ENCODE measurements around the gene ENTPD3.
"Not testable (repeated sequence)": the region's sequence is repeated elsewhere in the genome, so short reads cannot be mapped to it uniquely, and the experiment has no call there.

Gene ENTPD3

DNA sequence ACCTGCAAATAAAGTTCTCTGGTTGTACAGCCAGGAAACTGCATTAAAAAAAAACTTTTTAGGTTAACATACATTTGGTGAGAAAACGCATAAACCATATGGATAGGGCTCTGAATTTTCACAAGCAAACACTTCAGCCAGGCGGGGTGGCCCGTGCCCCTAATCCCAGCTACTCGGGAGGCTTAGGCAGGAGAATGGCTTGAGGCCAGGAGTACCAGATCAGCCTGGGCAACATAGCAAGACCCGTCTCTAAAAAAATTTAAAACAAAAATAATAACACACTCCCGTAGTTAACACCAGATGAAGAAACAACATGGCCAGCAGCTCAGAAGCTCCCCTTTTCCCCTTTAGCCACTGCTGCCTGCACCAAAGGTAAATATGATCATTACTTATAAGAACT is 66.9 kb downstream of the ENTPD3 start:
- TF ChIP-seq, protein P1, sequence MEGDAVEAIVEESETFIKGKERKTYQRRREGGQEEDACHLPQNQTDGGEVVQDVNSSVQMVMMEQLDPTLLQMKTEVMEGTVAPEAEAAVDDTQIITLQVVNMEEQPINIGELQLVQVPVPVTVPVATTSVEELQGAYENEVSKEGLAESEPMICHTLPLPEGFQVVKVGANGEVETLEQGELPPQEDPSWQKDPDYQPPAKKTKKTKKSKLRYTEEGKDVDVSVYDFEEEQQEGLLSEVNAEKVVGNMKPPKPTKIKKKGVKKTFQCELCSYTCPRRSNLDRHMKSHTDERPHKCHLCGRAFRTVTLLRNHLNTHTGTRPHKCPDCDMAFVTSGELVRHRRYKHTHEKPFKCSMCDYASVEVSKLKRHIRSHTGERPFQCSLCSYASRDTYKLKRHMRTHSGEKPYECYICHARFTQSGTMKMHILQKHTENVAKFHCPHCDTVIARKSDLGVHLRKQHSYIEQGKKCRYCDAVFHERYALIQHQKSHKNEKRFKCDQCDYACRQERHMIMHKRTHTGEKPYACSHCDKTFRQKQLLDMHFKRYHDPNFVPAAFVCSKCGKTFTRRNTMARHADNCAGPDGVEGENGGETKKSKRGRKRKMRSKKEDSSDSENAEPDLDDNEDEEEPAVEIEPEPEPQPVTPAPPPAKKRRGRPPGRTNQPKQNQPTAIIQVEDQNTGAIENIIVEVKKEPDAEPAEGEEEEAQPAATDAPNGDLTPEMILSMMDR (conservative IDR thresholded peaks at IDR 0.05): no peak
- TF ChIP-seq ZFX (IDR thresholded peaks at IDR 0.05): no peak
- H3K27ac ChIP-seq: peak overlapping the region; percentile 86

DNA sequence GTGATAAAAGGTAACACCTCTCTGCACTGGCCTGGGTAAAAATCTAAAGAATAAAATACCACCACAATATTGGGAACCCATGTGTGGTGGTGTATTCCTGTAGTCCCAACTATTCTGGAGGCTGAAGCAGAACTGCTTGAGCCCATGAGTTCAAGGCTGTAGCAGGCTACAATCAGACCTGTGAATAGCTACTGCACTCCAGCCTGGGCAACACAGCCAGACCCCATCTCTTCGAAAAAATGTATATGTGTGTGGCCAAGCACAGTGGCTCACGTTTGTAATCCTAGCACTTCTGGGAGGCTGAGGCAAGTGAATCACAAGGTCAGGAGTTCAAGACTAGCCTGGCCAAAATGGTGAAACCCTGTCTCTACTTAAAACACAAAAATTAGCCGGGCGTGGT is 68.3 kb downstream of the ENTPD3 start:
- no peak overlapping the region for H3K27ac ChIP-seq
- TF ChIP-seq ZFX (IDR thresholded peaks at IDR 0.05): no peak
- TF ChIP-seq, protein P1 (conservative IDR thresholded peaks at IDR 0.05): no peak

DNA sequence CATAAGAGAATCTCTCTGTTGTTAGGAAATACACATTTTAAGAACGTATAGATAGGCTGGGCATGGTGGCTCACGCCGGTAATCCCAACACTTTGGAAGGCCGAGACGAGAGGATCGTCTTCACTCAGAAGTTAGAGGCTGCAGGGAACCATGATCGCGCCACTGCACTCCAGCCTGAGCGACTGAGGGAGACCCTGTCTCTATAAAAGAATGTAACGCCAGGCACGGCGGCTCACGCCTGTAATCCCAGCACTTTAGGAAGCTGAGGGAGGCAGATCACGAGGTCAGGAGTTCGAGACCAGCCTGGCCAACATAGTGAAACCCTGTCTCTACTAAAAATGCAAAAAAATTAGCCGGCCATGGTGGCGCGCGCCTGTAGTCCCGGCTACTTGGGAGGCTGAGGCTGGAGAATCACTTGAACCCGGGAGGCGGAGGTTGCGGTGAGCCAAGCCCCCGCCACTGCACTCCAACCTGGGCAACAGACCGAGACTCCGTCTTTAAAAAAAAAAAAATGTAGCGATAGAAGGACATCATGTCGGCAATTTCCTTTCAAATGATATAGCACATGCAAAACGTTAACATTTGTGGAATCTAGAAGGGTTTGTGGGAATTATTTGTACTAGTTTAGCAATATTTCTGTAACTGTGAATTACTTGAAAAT is 69.4 kb downstream of the ENTPD3 start:
- TF ChIP-seq, protein P1 (conservative IDR thresholded peaks at IDR 0.05): no peak
- TF ChIP-seq ZFX (IDR thresholded peaks at IDR 0.05): no peak
- H3K27ac ChIP-seq: peak overlapping the region; percentile 99

DNA sequence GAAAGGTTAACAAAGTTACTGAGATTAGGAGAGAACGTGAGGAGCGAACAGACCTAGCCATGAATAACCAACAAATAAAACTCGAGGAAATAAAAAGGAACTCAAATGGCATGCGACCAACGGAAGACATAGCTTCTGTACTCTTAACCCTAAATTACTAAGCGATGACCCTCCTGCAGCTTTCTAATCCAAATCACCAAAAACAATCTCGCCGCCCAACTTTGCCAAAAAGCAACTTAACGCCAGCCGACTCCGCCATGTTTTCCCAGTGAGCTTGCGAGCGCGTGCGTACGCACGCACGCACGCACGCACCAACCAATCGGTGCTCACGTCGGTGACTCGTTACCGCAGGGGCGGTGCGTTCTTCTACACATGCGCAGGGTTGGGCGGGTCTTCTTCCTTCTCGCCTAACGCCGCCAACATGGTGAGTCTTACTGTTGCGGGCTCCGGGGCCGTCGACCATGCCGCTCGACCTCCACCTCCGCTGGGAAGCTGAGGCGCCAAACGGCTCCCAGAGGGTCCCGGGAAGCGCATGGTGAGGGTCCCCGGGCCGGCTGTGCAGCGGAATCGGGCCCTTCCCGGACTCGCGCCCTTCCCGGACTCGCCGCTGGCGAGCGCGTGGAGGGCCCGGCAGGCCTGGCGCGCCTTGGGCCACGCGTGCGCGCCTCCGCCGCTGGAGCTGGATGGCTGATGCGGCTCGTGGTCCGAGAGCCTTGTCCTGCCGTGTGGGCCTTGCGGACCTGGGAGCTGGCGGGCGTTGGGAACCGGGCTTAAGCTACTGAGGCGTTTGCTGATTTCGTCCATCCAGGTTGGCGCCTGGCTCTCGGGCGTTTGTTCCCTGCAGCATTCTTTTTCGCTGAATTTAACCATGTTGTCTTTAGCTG is 70.2 kb downstream of the ENTPD3 start, which contains the start of gene RPL14:
TSS of gene RPL14 (plus strand) at position 400 of the 884 bp plus-strand sequence. CDS start at position 533, 133 bp downstream.
- TF ChIP-seq ZFX (IDR thresholded peaks at IDR 0.05): peak; percentile 96
- TF ChIP-seq, protein P1 (conservative IDR thresholded peaks at IDR 0.05): no peak

DNA sequence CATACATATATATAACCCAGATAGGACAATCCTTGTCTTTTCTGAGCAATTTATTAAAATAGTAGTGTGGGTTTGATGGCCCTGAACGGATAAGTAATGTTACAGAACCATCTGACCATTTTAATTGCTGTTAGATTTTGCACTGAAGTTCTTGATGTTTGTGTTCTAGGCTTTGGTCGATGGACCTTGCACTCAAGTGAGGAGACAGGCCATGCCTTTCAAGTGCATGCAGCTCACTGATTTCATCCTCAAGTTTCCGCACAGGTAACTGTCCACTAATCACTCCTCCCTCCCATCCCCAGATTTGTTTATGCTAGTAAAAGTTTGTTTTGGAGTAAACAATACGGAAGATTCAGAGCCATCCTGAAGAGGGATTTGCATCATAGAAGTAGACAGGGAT is 71.5 kb downstream of the ENTPD3 start:
- no peak overlapping the region for H3K27ac ChIP-seq
- TF ChIP-seq, protein P1 (conservative IDR thresholded peaks at IDR 0.05): no peak
- TF ChIP-seq ZFX (IDR thresholded peaks at IDR 0.05): no peak

More for the DNA sequence above, 70.2 kb downstream of the ENTPD3 start, which contains the start of gene RPL14:
- H3K27ac ChIP-seq: peak within 1 kb of the TSS; percentile 99

DNA sequence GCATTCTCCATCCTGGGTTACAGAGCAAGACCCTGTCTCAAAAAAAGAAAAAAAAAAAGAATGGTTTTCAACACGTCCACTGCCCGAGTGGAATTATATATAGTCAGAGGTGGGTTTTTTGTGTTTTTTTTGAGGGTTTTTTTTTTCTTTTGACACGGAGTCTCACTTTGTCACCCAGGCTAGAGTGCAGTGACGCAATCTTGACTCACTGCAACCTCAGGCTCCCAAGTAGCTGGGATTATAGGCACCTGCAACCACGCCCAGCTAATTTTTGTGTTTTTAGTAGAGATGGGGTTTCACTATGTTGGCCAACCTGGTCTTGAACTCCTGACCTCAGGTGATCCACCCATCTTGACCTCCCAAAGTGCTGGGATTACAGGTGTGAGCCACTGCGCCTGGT is 73.5 kb downstream of the ENTPD3 start:
- H3K27ac ChIP-seq: not testable (repeated sequence)

DNA sequence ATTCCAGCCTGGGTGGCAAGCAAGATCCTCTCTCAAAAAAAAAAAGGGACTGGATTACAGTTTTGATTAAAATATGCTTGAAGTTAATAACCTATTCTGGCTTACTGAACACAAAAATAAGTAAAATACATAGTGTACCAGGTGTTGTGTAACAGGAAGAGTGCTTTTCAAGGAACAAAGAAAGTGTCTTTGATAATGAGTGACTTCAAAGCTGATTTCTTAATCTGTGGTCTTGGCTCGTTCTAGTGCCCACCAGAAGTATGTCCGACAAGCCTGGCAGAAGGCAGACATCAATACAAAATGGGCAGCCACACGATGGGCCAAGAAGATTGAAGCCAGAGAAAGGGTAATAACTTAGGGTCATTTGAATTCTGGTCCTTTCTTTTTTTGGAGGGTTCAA is 74.2 kb downstream of the ENTPD3 start:
- TF ChIP-seq, protein P1 (conservative IDR thresholded peaks at IDR 0.05): no peak
- no peak for TF ChIP-seq ZFX (IDR thresholded peaks at IDR 0.05)
- H3K27ac ChIP-seq: no peak overlapping the region

DNA sequence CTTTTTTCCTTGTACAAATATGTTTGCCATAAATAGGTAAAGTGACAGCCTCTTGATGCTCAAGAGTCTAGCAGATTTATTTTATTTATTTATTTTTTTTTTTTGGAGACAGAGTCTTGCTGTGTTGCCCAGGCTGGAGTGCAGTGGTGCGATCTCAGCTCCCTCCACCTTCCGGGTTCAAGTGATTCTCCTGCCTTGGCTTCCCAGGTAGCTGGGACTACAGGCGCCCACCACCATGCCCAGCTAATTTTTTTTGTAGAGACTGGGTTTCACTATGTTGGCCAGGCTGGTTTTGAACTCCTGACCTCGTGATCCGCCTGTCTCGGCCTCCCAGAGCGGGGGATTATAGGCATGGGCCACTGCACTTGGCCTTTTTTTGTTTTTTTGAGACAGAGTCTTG is 75.9 kb downstream of the ENTPD3 start:
- H3K27ac ChIP-seq: not testable (repeated sequence)
